Sigmoid colon (tissue), 4 donors: Measurements from ENCODE around the gene EIF2S1.

ENCODE experiments used
- CTCF ChIP-seq, 4 experiments: fragments of 450-650 bp in 3 of 4; fragments of 200-600 bp in 1 of 4; IDR thresholded peaks; one replicate each; pipeline ENCODE4 v1.5.1; 2016 to 2019; ENCODE audit warnings: antibody characterized with exemption in 4 of 4, mild to moderate bottlenecking in 3 of 4, moderate library complexity in 2 of 4
- EP300 ChIP-seq, 4 donors: sonication (generic); formaldehyde crosslinking; IDR thresholded peaks; one replicate each; pipeline ENCODE4 v1.6.1; 2017; ENCODE audit warnings: antibody characterized with exemption in 4 of 4
- POLR2A ChIP-seq, 2 donors: fragments of 450-650 bp; IDR thresholded peaks; one replicate each; pipeline ENCODE4 v1.6.1; 2016; ENCODE audit warnings: antibody characterized with exemption in 2 of 2, mild to moderate bottlenecking in 2 of 2, moderate library complexity in 2 of 2

- TF ChIP-seq CTCF (IDR thresholded peaks at IDR 0.05), result no peak
- no peak for TF ChIP-seq POLR2A (IDR thresholded peaks at IDR 0.05)
- TF ChIP-seq EP300 (IDR thresholded peaks at IDR 0.05), result no peak
Measured at GRCh38 chr14:67395876-67396189, 35.7 kb downstream of the EIF2S1 start.
